Measurements from ENCODE around the gene DOCK9.

The DOCK9 gene

GRCh38 chr13:98997011-98997730 is 19.3 kb upstream of the DOCK9 start:
- no peak for DNase-seq (ENCODE audit: low read depth)

GRCh38 chr13:98996046-98996445 is 18.2 kb upstream of the DOCK9 start:
- no peak for DNase-seq (ENCODE audit: low read depth)

- DNase-seq (ENCODE audit: low read depth) = no peak
Observed at GRCh38 chr13:98994896-98995295, 17.0 kb upstream of the DOCK9 start.

GRCh38 chr13:98994080-98994479 is 16.2 kb upstream of the DOCK9 start:
- no peak for DNase-seq (ENCODE audit: low read depth)

GRCh38 chr13:98992355-98992754 is 14.5 kb upstream of the DOCK9 start:
- no peak for DNase-seq (ENCODE audit: low read depth)

- no peak for DNase-seq (ENCODE audit: low read depth)
Observed at GRCh38 chr13:98990701-98991100, 12.8 kb upstream of the DOCK9 start.

- no peak for DNase-seq (ENCODE audit: low read depth)
Observed at GRCh38 chr13:98989469-98990235, 11.8 kb upstream of the DOCK9 start.

GRCh38 chr13:98988780-98989179 is 10.9 kb upstream of the DOCK9 start:
- no peak for DNase-seq (ENCODE audit: low read depth)

- no peak for DNase-seq (ENCODE audit: low read depth)
Observed at GRCh38 chr13:98988277-98988676, 10.4 kb upstream of the DOCK9 start.

- DNase-seq (ENCODE audit: low read depth) = no peak
Observed at GRCh38 chr13:98987275-98987674, 9.4 kb upstream of the DOCK9 start.

- no peak for DNase-seq (ENCODE audit: low read depth)
Observed at GRCh38 chr13:98986226-98986846, 8.5 kb upstream of the DOCK9 start.

- no peak for DNase-seq (ENCODE audit: low read depth)
Observed at GRCh38 chr13:98985591-98985990, 7.7 kb upstream of the DOCK9 start.

- DNase-seq (ENCODE audit: low read depth) = no peak
Observed at GRCh38 chr13:98984983-98985382, 7.1 kb upstream of the DOCK9 start.

GRCh38 chr13:98984118-98984517 is 6.3 kb upstream of the DOCK9 start:
- DNase-seq (ENCODE audit: low read depth) = no peak

- no peak for DNase-seq (ENCODE audit: low read depth)
Observed at GRCh38 chr13:98983182-98983581, 5.3 kb upstream of the DOCK9 start.

- no peak for DNase-seq (ENCODE audit: low read depth)
Observed at GRCh38 chr13:98981369-98982080, 3.7 kb upstream of the DOCK9 start.

GRCh38 chr13:98979012-98979660 is 1.3 kb upstream of the DOCK9 start:
- no peak for DNase-seq (ENCODE audit: low read depth)

GRCh38 chr13:98978280-98978679 is 416 bp upstream of the DOCK9 start:
- DNase-seq (ENCODE audit: low read depth) = no peak

GRCh38 chr13:98976941-98977340 is 923 bp downstream of the DOCK9 start:
- no peak for DNase-seq (ENCODE audit: low read depth)

- peak; percentile 28 for DNase-seq (ENCODE audit: low read depth)
Observed at GRCh38 chr13:98976338-98976737, 1.5 kb downstream of the DOCK9 start.

GRCh38 chr13:98975822-98976261 is 2.0 kb downstream of the DOCK9 start:
- DNase-seq (ENCODE audit: low read depth) = no peak

- no peak for DNase-seq (ENCODE audit: low read depth)
Observed at GRCh38 chr13:98974053-98974452, 3.8 kb downstream of the DOCK9 start.

Measured in stromal cell of bone marrow (primary cell).